Thoracic aorta (tissue), 2 donors: Measurements from ENCODE around the gene CEP164. TPM values are rescaled to one million over a fixed set of nuclear protein-coding genes. Genes with fewer than 3 reads are reported as not detected.

Experiments
- ATAC-seq: fragments of 150-250 bp; one replicate; pipeline ENCODE4 v1.8.0; 2017; ENCODE audit warnings: low read depth; ENCODE audit not compliant: insufficient number of reproducible peaks, low FRiP score
- DNase-seq: peaks from one replicate; pipeline ENCODE4 v3.0.0-alpha.2; 2020; ENCODE audit warnings: low spot score
- H3K27ac ChIP-seq, 2 donors: fragments of 200-600 bp; sonication (generic); 1 replicate in 1 of 2; 2 replicates in 1 of 2; pipeline ENCODE4 v1.5.1; 2016; ENCODE audit warnings: mild to moderate bottlenecking in 2 of 2, moderate library complexity in 2 of 2
- H3K27me3 ChIP-seq: fragments of 200-600 bp; sonication (generic); replicated peaks from 2 replicates; pipeline ENCODE4 v1.6.0; 2016; ENCODE audit warnings: mild to moderate bottlenecking; ENCODE audit not compliant: insufficient read depth
- H3K36me3 ChIP-seq: fragments of 200-600 bp; sonication (generic); one replicate; pipeline ENCODE4 v1.5.1; 2016
- H3K4me1 ChIP-seq, 2 donors: fragments of 200-600 bp; sonication (generic); 1 replicate in 1 of 2; 2 replicates in 1 of 2; pipeline versions ENCODE4 v1.5.1 to v1.6.0; 2016; ENCODE audit warnings: low read depth in 2 of 2, mild to moderate bottlenecking in 1 of 2; ENCODE audit not compliant: control insufficient read depth in 1 of 2
- H3K4me3 ChIP-seq: fragments of 200-600 bp; sonication (generic); 2 replicates; pipeline ENCODE4 v1.5.1; 2016; ENCODE audit warnings: mild to moderate bottlenecking
- H3K9me3 ChIP-seq: fragments of 200-600 bp; sonication (generic); 2 replicates; pipeline ENCODE4 v1.5.1; 2016
- total RNA-seq, 2 donors: library from RNA; depleted of rRNA; stranded (reverse); fragments of >200 nt; gene quantifications; one replicate each; pipeline versions ENCODE4 v1.1.0 to v1.2.3, GENCODE V29; 2016
- TF ChIP-seq, protein P1 (sequence below): fragments of 200-600 bp; sonication (generic); IDR thresholded peaks from one replicate; pipeline ENCODE4 v1.5.1; 2019; ENCODE audit warnings: antibody characterized with exemption

The CEP164 gene
- total RNA-seq, 2 donors from 2014 or later, result 27.9 to 53.4 TPM

DNA sequence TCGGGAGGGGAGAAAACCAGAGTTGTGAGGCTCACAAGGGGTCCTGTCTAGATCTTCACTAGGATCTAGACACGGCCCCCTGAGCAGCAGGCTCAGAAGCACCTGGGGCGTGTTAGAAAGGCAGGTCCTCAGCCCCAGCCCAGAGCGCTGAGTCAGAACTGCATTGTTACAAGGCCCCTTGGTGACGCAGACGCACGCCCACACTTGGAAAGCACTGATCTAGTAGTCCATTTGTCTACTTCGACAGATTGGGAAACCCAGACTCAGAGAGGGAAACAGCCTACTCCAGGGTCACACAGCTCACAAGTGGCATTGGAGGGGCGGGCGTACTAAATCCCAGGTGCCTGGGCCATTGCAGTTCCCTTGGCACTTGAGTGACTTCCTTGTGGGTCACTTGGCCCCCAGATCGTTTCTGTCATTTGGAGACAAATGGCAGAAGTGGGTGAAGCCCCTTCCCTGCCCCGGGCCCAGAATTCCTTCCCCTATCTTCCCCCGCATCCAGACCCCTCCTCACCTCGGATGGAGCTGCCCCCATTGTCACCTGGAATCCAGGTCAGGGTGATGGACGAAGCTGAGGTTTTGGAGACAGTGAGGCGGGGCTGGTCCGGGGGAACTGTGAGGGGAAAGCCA, 110.8 kb downstream of the CEP164 start:
- no peak overlapping the region for H3K4me3 ChIP-seq
- no peaks in the 10 kb centered on the region for H3K36me3 ChIP-seq
- ATAC-seq (no peak), DNase-seq (no peak)
- H3K4me1 ChIP-seq, result no peaks in the 10 kb centered on the region
- no peaks in the 10 kb centered on the region for H3K27me3 ChIP-seq
- H3K27ac ChIP-seq, result no peak overlapping the region
- H3K9me3 ChIP-seq, result no peaks in the 10 kb centered on the region
- TF ChIP-seq, protein P1, sequence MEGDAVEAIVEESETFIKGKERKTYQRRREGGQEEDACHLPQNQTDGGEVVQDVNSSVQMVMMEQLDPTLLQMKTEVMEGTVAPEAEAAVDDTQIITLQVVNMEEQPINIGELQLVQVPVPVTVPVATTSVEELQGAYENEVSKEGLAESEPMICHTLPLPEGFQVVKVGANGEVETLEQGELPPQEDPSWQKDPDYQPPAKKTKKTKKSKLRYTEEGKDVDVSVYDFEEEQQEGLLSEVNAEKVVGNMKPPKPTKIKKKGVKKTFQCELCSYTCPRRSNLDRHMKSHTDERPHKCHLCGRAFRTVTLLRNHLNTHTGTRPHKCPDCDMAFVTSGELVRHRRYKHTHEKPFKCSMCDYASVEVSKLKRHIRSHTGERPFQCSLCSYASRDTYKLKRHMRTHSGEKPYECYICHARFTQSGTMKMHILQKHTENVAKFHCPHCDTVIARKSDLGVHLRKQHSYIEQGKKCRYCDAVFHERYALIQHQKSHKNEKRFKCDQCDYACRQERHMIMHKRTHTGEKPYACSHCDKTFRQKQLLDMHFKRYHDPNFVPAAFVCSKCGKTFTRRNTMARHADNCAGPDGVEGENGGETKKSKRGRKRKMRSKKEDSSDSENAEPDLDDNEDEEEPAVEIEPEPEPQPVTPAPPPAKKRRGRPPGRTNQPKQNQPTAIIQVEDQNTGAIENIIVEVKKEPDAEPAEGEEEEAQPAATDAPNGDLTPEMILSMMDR, result no peak

- ATAC-seq, result no peak
- DNase-seq, result no peak
- H3K27ac ChIP-seq, result no peak overlapping the region
- no peaks in the 10 kb centered on the region for H3K9me3 ChIP-seq
- no peaks in the 10 kb centered on the region for H3K36me3 ChIP-seq
- TF ChIP-seq, protein P1, result no peak
- H3K4me3 ChIP-seq, result no peak overlapping the region
- H3K27me3 ChIP-seq, result no peaks in the 10 kb centered on the region
- no peaks in the 10 kb centered on the region for H3K4me1 ChIP-seq
These were observed 111.6 kb downstream of the CEP164 start for GRCh38 chr11:117439256-117439655.

DNA sequence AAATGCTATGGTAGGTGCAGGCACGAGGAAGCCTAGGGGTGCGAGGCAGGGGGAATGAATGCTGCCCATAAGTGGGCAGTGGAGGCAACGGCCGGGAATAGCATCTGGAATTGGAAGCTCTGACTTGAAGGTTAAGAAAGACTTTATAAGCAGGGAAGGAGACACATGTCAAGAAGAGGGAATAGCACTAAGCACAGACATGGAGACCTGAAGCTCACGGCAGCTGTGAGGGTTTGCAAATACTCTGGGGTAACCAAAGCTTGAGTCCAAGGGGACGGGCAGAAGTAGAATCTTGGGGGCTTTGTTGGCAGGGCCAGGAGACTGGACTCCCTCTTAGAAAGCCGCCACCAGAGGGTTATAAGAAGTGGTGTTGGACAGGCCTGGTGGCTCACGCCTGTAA, 112.6 kb downstream of the CEP164 start:
- Histone ChIP-seq H3K27me3 (no peaks in the 10 kb centered on the region), H3K9me3 (no peaks in the 10 kb centered on the region), H3K4me1 (no peaks in the 10 kb centered on the region), H3K27ac (no peak overlapping the region), H3K4me3 (no peak overlapping the region), H3K36me3 (no peaks in the 10 kb centered on the region)
- no peak for DNase-seq
- ATAC-seq, result no peak
- TF ChIP-seq, protein P1, result no peak

- Histone ChIP-seq H3K9me3 (no peaks in the 10 kb centered on the region), H3K27me3 (no peaks in the 10 kb centered on the region), H3K27ac (no peak overlapping the region), H3K36me3 (no peaks in the 10 kb centered on the region), H3K4me1 (no peaks in the 10 kb centered on the region), H3K4me3 (no peak overlapping the region)
- TF ChIP-seq, protein P1, result no peak
- DNase-seq (no peak), ATAC-seq (no peak)
These were observed 113.7 kb downstream of the CEP164 start for GRCh38 chr11:117441146-117441975.

DNA sequence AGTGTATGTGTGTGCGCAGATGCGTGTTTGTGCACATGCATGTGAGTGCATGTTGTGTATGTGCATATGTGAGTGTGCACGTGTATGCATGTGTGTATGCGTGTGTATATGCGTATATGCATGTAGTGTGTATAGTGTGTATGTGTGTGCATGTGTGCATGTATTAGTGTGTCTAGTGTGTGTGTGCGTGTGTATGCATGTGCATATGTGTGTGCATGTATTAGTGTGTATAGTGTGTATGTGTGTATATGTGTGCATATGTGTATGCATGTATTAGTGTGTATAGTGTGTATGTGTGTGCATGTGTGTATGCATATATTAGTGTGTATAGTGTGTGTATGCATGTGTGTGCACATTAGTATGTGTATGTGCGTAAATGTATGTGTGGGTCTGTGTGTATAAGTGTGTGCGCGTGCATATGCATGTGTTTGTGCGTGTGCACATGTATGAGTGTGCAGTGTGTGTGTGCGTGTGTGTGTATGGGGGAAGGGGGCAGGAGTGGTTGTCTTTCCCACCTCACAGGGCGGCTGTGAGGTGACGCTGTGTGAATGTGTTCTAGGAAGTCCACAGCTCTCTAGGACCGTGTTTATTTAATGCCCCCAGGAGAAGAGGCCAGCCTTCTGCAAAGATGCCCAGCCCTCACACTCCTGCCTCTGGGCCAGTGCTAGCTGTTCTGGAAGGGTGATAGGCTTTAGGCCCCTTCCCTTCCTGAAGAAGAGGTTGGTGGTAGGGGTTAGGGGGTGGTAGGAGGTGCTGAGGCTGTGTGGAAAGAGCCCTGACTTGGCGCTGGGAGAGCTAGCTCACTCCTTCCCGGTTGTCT, 114.6 kb downstream of the CEP164 start:
- no peaks in the 10 kb centered on the region for H3K36me3 ChIP-seq
- no peak overlapping the region for H3K4me3 ChIP-seq
- H3K9me3 ChIP-seq, result no peaks in the 10 kb centered on the region
- no peaks in the 10 kb centered on the region for H3K27me3 ChIP-seq
- no peak overlapping the region for H3K27ac ChIP-seq
- TF ChIP-seq, protein P1, result no peak
- DNase-seq (no peak), ATAC-seq (no peak)
- H3K4me1 ChIP-seq, result no peaks in the 10 kb centered on the region
